ENCODE measurements around the gene USP47. TPM values are rescaled to one million over a fixed set of nuclear protein-coding genes. Genes with fewer than 3 reads are reported as not detected.

The USP47 gene
- total and polyA plus RNA-seq, 2 of the 13 experiments (the other 11 are each of a cell fraction or from before 2014, with no cell fraction given): 12.2 to 52.7 TPM

GRCh38 chr11:11961399-11962028, 119.7 kb downstream of the USP47 start:
- H3K36me3 ChIP-seq (replicated peaks in 1 of 2; ENCODE audit: control insufficient read depth in 1 of 2, insufficient read depth in 2 of 2, low read length in 2 of 2): peaks cover 0 to 2% of the 10 kb centered on the region in 2 experiments; a peak in 2 of 5 replicates
- intact Hi-C loops (cut with micrococcal nuclease; ENCODE audit: unreplicated experiment): no loop called here
- H3K79me2 ChIP-seq (ENCODE audit: insufficient read depth, low read length): no peaks in the 10 kb centered on the region
- TF ChIP-seq EED (CRISPR knock-in tag; IDR thresholded peaks at IDR 0.05) (no peak), DRAP1 (CRISPR knock-in tag; IDR thresholded peaks at IDR 0.05) (no peak), CHD2 (IDR thresholded peaks at IDR 0.05; ENCODE audit: low read depth, low read length) (no peak), ESRRA (CRISPR knock-in tag; IDR thresholded peaks at IDR 0.05; ENCODE audit: low read depth) (no peak), CHD4 (IDR thresholded peaks at IDR 0.05; ENCODE audit: borderline replicate concordance, low read length) (no peak), HOXA9 (CRISPR knock-in tag; IDR thresholded peaks at IDR 0.05; ENCODE audit: borderline replicate concordance) (no peak), ZNF543 (CRISPR knock-in tag; IDR thresholded peaks at IDR 0.05) (no peak), RAD51 (IDR thresholded peaks at IDR 0.05; ENCODE audit: borderline replicate concordance) (no peak), ZNF788 (CRISPR knock-in tag; IDR thresholded peaks at IDR 0.05; ENCODE audit: borderline replicate concordance) (no peak), ZNF3 (CRISPR knock-in tag; IDR thresholded peaks at IDR 0.05) (no peak)
- DNase-seq (ENCODE audit: low spot score) (no peak), ATAC-seq (no peak), FAIRE-seq (no peak)
- 52% methylated on average over 3 of the region's 3 CpGs for WGBS (ENCODE audit: low lambda C conversion rate)
- no peak overlapping the region for H3K9ac ChIP-seq (ENCODE audit: insufficient read depth, low read depth, low read length)
- no peak overlapping the region for H3K4me3 ChIP-seq (replicated peaks in 1 of 3; ENCODE audit: insufficient read depth in 1 of 3, low read depth in 2 of 3, low read length in 3 of 3)
- no TSS peak for BruUV-seq (replicated peaks)
- H3K27ac ChIP-seq (ENCODE audit: extremely low read length, insufficient read depth, low read length): no peak overlapping the region
- H4K20me1 ChIP-seq (ENCODE audit: insufficient read depth, low read length): no peaks in the 10 kb centered on the region
- in situ Hi-C loops (cut with HindIII; ENCODE audit: extremely low pct_ligation_motif_present, low pct_unique_long_range_greater_than_20kb): no loop called here
- H3K9me3 ChIP-seq (ENCODE audit: low read length): no peaks in the 10 kb centered on the region
- no peak overlapping the region for H2AFZ ChIP-seq (ENCODE audit: low read length)
- H3K4me1 ChIP-seq (ENCODE audit: insufficient read depth, low read length): no peaks in the 10 kb centered on the region
- H3K27me3 ChIP-seq (ENCODE audit: control insufficient read depth in 1 of 2, insufficient read depth in 2 of 2, low read length in 2 of 2): no peaks in the 10 kb centered on the region
- ChIA-PET POLR2A (no interaction called here), CTCF (ENCODE audit: low intra/inter-chr PET ratio, low total read pairs) (no interaction called here)
- H3K4me2 ChIP-seq (ENCODE audit: low read depth, low read length): no peak overlapping the region
